Activated naive CD4-positive, alpha-beta T cell treated with anti-CD3 and anti-CD28 coated beads for 36 hours (primary cell): ENCODE data around the gene VWF. TPM values are rescaled to one million over a fixed set of nuclear protein-coding genes. Genes with fewer than 3 reads are reported as not detected.

Experiments
- CTCF ChIA-PET: fragments of 350-600 bp; sonication (Branson Sonifier 250); formaldehyde crosslinking; loops from one replicate; lab custom pipeline; 2021; ENCODE audit warnings: antibody characterized with exemption; lab: Charles Lee
- DNase-seq: peaks from one replicate; pipeline ENCODE4 v3.0.0-alpha.2; 2020
- H3K27ac Mint-ChIP-seq: one replicate; pipeline ENCODE4 v1.8.0; 2021; ENCODE audit warnings: mild to moderate bottlenecking, mixed read lengths
- H3K27me3 Mint-ChIP-seq: one replicate; pipeline ENCODE4 v1.8.0; 2021; ENCODE audit warnings: low read depth, mixed read lengths
- H3K36me3 Mint-ChIP-seq: one replicate; pipeline ENCODE4 v1.8.0; 2021; ENCODE audit warnings: low read depth, mixed read lengths
- H3K4me1 Mint-ChIP-seq: one replicate; pipeline ENCODE4 v1.8.0; 2021; ENCODE audit warnings: low read depth, mixed read lengths
- H3K4me3 Mint-ChIP-seq: one replicate; pipeline ENCODE4 v1.8.0; 2021; ENCODE audit warnings: mild to moderate bottlenecking, moderate library complexity, mixed read lengths
- H3K9me3 Mint-ChIP-seq: one replicate; pipeline ENCODE4 v1.8.0; 2021; ENCODE audit warnings: mixed read lengths
- intact Hi-C: fragments of 100-400 bp; cut with micrococcal nuclease; formaldehyde crosslinking; loops from one replicate; pipeline ENCODE4 v1.15.1; 2023
- total RNA-seq, 2 experiments: library from RNA; stranded (reverse); gene quantifications; one replicate each; pipeline ENCODE4 v1.2.3, GENCODE V29; 2021

Gene VWF
- total RNA-seq, 2 experiments from 2014 or later: not detected

DNA sequence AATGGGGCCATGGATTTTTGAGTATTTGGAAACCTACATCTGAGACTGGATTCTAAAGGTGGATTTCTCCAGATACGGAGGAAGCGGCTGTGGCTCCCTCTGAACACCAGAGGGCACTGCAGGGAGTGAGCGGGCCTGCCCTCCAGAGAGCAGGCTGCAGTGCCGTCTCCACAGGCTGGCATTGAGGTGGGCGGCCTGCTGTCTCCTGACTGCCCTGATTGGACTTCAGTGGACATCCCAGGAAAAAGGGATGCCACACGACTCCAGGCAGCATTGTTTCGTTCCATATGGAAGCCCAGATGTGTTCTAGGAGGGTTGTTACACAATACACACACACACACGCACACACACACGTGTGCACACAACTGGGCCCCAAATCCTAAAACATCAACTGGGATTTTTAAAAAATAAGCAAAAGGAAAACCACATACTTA lies 158.5 kb downstream of the VWF start:
- Mint-ChIP-seq H3K36me3 (no peaks in the 10 kb centered on the region), H3K27ac (no peak overlapping the region), H3K4me1 (no peaks in the 10 kb centered on the region), H3K4me3 (no peak overlapping the region), H3K9me3 (no peaks in the 10 kb centered on the region), H3K27me3 (no peaks in the 10 kb centered on the region)
- intact Hi-C loops: loop anchor here (1.0 kb wide), 1 partner anchor 74 kb away; no protein-coding TSS in a partner anchor
- DNase-seq: peak; percentile 65
- CTCF ChIA-PET: interaction anchor here (0.8 to 1.8 kb wide), 7 partner anchors 21 to 347 kb away, joined by 3 to 8 read pairs (median 3); no protein-coding TSS in a partner anchor

DNA sequence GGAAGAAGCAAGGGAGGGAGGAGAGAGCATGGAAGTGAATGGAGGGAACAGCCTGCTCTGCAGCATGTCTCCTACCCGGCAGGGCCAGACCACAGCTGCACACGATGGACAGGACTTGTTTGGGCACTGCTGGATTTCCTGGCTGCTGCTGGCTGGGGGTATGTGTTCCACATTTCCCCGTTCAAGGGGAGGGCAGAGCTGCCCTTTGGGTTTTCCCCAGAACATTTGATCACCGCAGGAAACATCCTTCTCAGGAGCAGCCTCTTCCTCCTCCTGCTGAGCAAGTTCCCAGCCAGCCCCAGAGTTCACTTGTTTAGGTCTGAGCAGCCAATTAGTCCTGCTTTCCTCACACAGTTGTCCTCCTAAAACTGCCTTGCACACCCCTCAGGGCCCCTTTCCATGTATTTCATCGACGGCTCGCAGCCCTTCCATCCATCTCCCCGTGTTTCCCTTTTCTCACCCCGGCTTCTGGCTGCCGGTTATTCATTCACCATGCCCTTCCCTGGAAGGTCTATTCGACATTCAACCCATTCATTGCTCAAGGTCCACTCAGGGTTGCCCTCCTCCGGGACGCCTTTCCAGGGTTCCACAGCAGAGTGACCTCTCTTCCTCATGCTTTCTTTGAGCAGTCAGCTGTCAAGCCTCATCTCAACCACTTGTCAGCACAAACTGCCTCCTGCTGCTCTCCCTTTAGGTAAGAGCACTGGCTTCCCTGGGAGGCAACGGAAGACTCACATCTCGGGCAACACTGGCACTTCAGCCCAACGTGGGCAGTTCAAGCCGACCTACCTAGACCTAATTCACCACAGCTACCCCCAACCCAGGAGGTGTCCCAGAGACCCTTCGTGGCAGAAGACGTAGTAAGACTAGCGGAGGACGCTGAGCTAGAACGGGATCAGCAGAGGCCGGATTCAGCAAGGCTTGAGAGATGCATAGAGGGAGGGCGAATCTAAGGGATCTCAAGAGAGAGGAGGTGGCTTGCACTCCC lies 159.3 kb downstream of the VWF start:
- Mint-ChIP-seq H3K4me1 (no peaks in the 10 kb centered on the region), H3K27me3 (no peaks in the 10 kb centered on the region)

DNA sequence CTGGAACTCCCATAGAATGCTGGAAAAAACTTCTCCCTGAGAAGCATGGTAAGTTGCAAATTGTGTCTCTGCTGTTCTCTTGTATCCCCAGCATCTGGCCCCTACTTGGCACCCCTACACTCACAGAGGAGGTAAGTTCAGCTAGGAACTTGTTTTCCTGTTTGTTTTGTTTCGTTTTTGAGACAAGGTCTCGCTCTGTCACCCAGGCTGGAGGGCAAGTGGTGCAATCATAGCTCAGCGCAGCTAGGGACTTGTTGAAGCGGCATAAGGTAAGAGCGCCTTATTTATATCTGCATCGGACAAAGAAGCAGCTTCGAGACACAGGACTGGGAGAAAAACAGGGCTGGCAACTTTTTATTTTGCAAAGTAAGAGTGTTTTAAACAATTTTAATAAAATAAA lies 161.0 kb downstream of the VWF start:
- intact Hi-C loops: no loop called here
- H3K27me3 Mint-ChIP-seq: no peaks in the 10 kb centered on the region
- no peaks in the 10 kb centered on the region for H3K9me3 Mint-ChIP-seq
- DNase-seq: no peak
- CTCF ChIA-PET: interaction anchor here (0.9 to 1.2 kb wide), 2 partner anchors 26 to 78 kb away, joined by 3 read pairs; no protein-coding TSS in a partner anchor
- H3K4me3 Mint-ChIP-seq: no peak overlapping the region
- H3K27ac Mint-ChIP-seq: no peak overlapping the region
- H3K36me3 Mint-ChIP-seq: no peaks in the 10 kb centered on the region
- no peaks in the 10 kb centered on the region for H3K4me1 Mint-ChIP-seq

More for the DNA sequence above, 159.3 kb downstream of the VWF start:
- Mint-ChIP-seq H3K4me3 (no peak overlapping the region), H3K27ac (no peak overlapping the region), H3K36me3 (no peaks in the 10 kb centered on the region), H3K9me3 (no peaks in the 10 kb centered on the region)
- DNase-seq: no peak
- intact Hi-C loops: no loop called here
- CTCF ChIA-PET: interaction anchor here (0.8 to 1.8 kb wide), 3 partner anchors 25 to 346 kb away, joined by 3 read pairs; no protein-coding TSS in a partner anchor

DNA sequence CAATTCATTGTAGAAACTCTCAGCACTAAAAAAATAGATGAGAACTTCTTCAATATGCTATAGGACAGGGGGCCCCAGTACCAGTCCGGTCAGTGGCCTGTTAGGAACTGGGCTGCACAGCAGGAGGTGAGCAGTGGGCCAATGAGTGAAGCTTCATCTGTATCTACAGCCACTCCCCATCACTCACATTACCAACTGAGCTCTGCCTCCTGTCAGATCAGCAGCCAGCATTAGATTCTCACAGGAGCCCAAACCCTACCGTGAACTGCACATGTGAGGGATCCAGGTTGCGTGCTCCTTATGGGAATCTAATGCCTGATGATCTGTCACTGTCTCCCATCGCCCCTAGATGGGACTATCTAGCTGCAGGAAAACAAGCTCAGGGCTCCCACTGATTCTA lies 163.7 kb downstream of the VWF start:
- no peaks in the 10 kb centered on the region for H3K36me3 Mint-ChIP-seq
- no peak overlapping the region for H3K27ac Mint-ChIP-seq
- H3K27me3 Mint-ChIP-seq: no peaks in the 10 kb centered on the region
- CTCF ChIA-PET: interaction anchor here (0.7 kb wide), 1 partner anchor 1170 kb away, joined by 3 read pairs; no protein-coding TSS in a partner anchor
- no peaks in the 10 kb centered on the region for H3K4me1 Mint-ChIP-seq
- no peak for DNase-seq
- H3K4me3 Mint-ChIP-seq: no peak overlapping the region
- H3K9me3 Mint-ChIP-seq: no peaks in the 10 kb centered on the region
- intact Hi-C loops: no loop called here

DNA sequence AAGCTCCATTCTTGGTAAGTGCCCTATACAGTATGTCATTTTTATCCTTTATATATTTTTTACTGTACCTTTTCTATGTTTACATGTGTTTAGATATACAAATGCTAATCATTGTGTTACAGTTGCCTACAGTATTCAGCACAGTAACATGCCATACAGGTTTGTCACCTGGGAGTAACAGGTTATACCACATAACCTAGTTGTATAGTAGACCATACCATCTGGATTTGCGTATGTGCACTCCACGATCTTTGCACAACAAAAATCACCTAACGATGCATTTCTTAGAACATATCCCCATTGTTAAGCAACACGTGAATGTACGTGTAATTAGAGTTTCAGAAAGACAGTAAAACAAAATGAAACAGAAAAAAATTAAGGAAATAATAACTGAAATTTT lies 167.5 kb downstream of the VWF start:
- no peaks in the 10 kb centered on the region for H3K36me3 Mint-ChIP-seq
- no peak for DNase-seq
- no peaks in the 10 kb centered on the region for H3K9me3 Mint-ChIP-seq
- no peak overlapping the region for H3K27ac Mint-ChIP-seq
- CTCF ChIA-PET: no interaction called here
- H3K4me3 Mint-ChIP-seq: no peak overlapping the region
- H3K27me3 Mint-ChIP-seq: peaks cover 20% of the 10 kb centered on the region
- H3K4me1 Mint-ChIP-seq: no peaks in the 10 kb centered on the region
- intact Hi-C loops: no loop called here

DNA sequence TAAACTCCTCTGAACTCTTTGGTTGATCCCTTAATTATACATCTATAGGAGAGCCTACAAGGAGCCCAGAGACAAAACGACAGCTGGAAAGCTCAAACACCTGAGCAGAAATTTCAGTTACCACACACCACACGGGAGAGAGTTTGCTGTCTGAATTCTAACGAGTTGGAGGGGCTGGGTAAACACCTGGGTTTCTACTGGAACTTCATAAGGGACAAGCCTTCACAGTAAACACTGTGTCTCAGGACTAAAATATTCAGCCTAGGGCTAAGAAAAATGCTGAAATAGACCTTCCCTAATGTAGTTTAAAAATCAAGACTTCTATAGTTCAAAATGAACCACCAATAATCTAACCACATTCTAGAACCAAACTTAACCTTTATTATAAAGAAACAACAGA lies 169.8 kb downstream of the VWF start:
- no peak overlapping the region for H3K4me3 Mint-ChIP-seq
- H3K36me3 Mint-ChIP-seq: no peaks in the 10 kb centered on the region
- H3K9me3 Mint-ChIP-seq: no peaks in the 10 kb centered on the region
- intact Hi-C loops: no loop called here
- H3K4me1 Mint-ChIP-seq: no peaks in the 10 kb centered on the region
- no peak for DNase-seq
- H3K27ac Mint-ChIP-seq: no peak overlapping the region
- CTCF ChIA-PET: no interaction called here
- peaks cover 24% of the 10 kb centered on the region for H3K27me3 Mint-ChIP-seq

DNA sequence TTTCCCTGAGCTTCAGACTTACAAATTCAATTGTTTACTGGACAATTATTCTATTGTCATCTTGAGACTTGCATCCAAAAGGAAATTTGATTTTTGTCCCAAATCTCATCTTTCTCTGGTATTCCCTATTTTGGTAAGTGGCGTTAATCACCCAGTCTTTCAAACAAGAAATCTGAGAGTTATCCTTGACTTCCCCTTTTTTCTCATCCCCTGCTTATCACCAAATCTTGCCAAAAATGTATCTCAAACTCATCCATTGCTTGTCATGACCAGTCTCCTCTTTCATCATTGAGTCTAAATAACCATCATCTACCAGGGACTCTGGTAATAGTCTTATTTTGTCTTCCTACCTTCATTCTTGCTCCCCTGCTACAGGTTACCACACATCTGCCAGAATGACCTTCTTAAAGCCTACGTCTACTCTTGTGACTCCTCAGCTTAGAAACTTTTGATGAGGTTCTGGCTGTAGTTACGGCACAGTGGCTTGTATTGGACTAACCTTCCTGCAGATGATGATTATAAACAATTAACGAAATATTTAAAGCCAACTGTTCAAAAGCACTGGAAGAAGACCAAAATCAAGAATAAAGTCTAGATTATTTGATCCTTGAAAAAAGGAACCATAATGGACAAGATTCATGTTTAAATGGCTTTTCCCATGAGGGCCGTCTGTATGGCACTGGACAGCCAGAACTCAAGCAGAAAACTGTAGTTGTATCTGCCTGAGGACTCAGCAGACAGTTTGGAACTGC lies 170.5 kb downstream of the VWF start:
- no peaks in the 10 kb centered on the region for H3K36me3 Mint-ChIP-seq
- intact Hi-C loops: no loop called here
- H3K27ac Mint-ChIP-seq: no peak overlapping the region
- H3K4me1 Mint-ChIP-seq: no peaks in the 10 kb centered on the region
- DNase-seq: no peak
- no peak overlapping the region for H3K4me3 Mint-ChIP-seq
- H3K27me3 Mint-ChIP-seq: peaks cover 25% of the 10 kb centered on the region
- CTCF ChIA-PET: no interaction called here
- H3K9me3 Mint-ChIP-seq: no peaks in the 10 kb centered on the region

DNA sequence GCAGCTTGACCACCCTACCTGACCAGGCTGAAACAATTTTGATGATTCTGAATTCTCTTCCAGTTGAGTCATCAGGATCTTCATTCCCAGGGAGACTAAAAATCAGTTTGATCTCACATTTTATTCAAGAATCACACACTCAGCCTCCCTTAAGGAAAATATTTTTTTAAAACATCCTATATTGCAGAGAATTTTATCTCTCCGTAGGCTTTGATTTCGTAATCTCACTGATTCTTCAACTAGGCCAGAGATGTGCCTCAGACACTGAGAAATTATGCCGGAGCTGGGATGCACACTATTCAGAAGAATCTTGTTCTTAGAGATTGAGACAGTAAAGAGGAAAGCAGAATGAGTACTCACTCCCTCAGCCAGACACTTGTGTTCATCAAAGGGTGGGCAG lies 172.4 kb downstream of the VWF start:
- no peak overlapping the region for H3K4me3 Mint-ChIP-seq
- intact Hi-C loops: no loop called here
- peaks cover 32% of the 10 kb centered on the region for H3K27me3 Mint-ChIP-seq
- CTCF ChIA-PET: no interaction called here
- H3K36me3 Mint-ChIP-seq: no peaks in the 10 kb centered on the region
- H3K27ac Mint-ChIP-seq: no peak overlapping the region
- no peaks in the 10 kb centered on the region for H3K9me3 Mint-ChIP-seq
- no peak for DNase-seq
- no peaks in the 10 kb centered on the region for H3K4me1 Mint-ChIP-seq

DNA sequence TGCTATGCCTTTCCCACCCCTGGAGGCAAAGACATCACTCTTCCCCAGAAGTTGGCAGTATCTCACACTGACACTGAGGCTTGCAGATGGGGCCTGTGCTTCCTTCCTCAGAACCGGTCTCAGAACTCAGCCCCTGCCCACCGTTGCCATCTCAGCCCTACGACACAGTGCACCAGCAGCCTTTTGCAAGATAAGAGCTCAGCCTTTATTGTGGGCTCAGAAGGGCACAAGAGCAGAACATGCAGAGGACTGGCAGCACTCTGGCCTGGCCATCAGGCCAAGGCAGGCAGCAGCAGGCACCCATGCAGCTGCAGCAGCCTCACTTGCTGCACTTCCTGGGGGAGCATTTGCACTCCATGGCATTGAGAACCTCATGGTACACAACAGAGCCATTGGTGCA lies 175.8 kb downstream of the VWF start:
- no peaks in the 10 kb centered on the region for H3K9me3 Mint-ChIP-seq
- H3K4me1 Mint-ChIP-seq: peaks cover 2% of the 10 kb centered on the region
- intact Hi-C loops: no loop called here
- no peak overlapping the region for H3K4me3 Mint-ChIP-seq
- no peak overlapping the region for H3K27ac Mint-ChIP-seq
- peaks cover 53% of the 10 kb centered on the region for H3K27me3 Mint-ChIP-seq
- H3K36me3 Mint-ChIP-seq: no peaks in the 10 kb centered on the region
- CTCF ChIA-PET: no interaction called here
- DNase-seq: no peak

DNA sequence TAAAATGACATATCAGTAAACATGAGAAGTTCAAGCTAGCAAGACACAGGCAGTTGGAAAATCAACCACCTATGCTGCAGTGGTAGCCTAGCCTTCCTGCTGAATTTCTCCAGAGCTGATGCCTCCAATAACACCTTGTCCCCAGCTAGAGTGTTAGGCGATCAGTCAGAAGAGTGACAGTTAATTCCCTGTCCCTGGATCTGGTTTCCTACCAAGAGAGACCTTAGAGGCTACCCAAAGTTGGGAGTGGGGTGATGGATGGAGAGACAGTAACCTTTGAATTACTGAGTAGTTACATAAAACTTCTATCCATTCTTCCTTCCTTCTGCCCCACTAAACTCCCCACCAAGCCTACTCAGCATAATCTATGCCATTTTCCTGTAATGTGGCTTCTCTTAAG lies 177.5 kb downstream of the VWF start:
- Mint-ChIP-seq H3K27me3 (peaks cover 50% of the 10 kb centered on the region), H3K27ac (no peak overlapping the region), H3K4me1 (peaks cover 2% of the 10 kb centered on the region), H3K4me3 (no peak overlapping the region), H3K36me3 (no peaks in the 10 kb centered on the region), H3K9me3 (no peaks in the 10 kb centered on the region)
- DNase-seq: no peak
- intact Hi-C loops: no loop called here
- CTCF ChIA-PET: interaction anchor here (0.5 to 0.6 kb wide), 2 partner anchors 9 to 699 kb away, joined by 3 to 6 read pairs; no protein-coding TSS in a partner anchor

DNA sequence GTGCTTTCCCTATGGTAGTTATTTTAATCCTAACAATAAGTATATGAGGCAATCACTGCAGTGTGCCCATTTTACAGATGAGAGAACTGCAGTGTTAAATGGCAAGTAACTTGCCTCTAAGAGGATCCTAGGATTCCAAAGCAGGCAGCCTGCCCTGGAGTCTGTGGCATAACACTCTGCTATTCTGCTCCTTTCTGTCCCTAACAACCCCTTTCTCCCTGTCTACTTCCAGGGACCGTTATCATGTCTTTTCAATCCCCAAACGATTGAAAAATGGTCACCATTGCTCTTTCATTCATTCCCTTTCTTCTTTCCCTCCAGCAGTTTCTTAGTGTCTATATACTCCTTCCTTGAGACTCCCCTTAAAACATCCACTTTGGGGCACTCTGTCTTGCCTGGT lies 178.1 kb downstream of the VWF start:
- no peak for DNase-seq
- H3K36me3 Mint-ChIP-seq: no peaks in the 10 kb centered on the region
- intact Hi-C loops: no loop called here
- H3K9me3 Mint-ChIP-seq: no peaks in the 10 kb centered on the region
- H3K27me3 Mint-ChIP-seq: peaks cover 47% of the 10 kb centered on the region
- peaks cover 2% of the 10 kb centered on the region for H3K4me1 Mint-ChIP-seq
- CTCF ChIA-PET: no interaction called here
- no peak overlapping the region for H3K27ac Mint-ChIP-seq
- H3K4me3 Mint-ChIP-seq: no peak overlapping the region
